ENCODE measurements around the gene MAML3. TPM values are rescaled to one million over a fixed set of nuclear protein-coding genes. Genes with fewer than 3 reads are reported as not detected.

MAML3 gene
- total RNA-seq, 4 donors from 2014 or later = 21.2 to 28.4 (median 22.1) TPM

GRCh38 chr4:139890816-139891215 is 263.2 kb downstream of the MAML3 start:
- DNase-seq (ENCODE audit: low spot score in 2 of 2) = no peak
- intact Hi-C loops (cut with DNase I; ENCODE audit: low total_unique reads) = no loop called here
- no peak for TF ChIP-seq POLR2A (IDR thresholded peaks at IDR 0.05)
- no peak for TF ChIP-seq CTCF (IDR thresholded peaks at IDR 0.05)
- no peak overlapping the region for H3K4me3 ChIP-seq (ENCODE audit: low read depth, poor library complexity, severe bottlenecking)
- WGBS, 2 donors = 82 to 89% methylated on average over 8 of the region's 8 CpGs

GRCh38 chr4:139889901-139890300 is 264.1 kb downstream of the MAML3 start:
- no peak for DNase-seq (ENCODE audit: low spot score in 2 of 2)
- WGBS, 2 donors = 57 to 74% methylated on average over 6 of the region's 6 CpGs
- no peak overlapping the region for H3K4me3 ChIP-seq (ENCODE audit: low read depth, poor library complexity, severe bottlenecking)
- TF ChIP-seq CTCF (IDR thresholded peaks at IDR 0.05) (no peak), POLR2A (IDR thresholded peaks at IDR 0.05) (no peak)
- intact Hi-C loops (cut with DNase I; ENCODE audit: low total_unique reads) = no loop called here

GRCh38 chr4:139889264-139889663 is 264.7 kb downstream of the MAML3 start:
- intact Hi-C loops (cut with DNase I; ENCODE audit: low total_unique reads) = no loop called here
- no peak for DNase-seq (ENCODE audit: low spot score in 2 of 2)
- WGBS, 2 donors = 50 to 53% methylated on average over 8 of the region's 8 CpGs
- no peak overlapping the region for H3K4me3 ChIP-seq (ENCODE audit: low read depth, poor library complexity, severe bottlenecking)
- TF ChIP-seq CTCF (IDR thresholded peaks at IDR 0.05) = no peak
- no peak for TF ChIP-seq POLR2A (IDR thresholded peaks at IDR 0.05)

GRCh38 chr4:139887962-139888735 is 265.8 kb downstream of the MAML3 start:
- 53 to 60% methylated on average over 6 of the region's 6 CpGs for WGBS, 2 donors
- intact Hi-C loops (cut with DNase I; ENCODE audit: low total_unique reads) = no loop called here
- no peak for TF ChIP-seq POLR2A (IDR thresholded peaks at IDR 0.05)
- no peak for TF ChIP-seq CTCF (IDR thresholded peaks at IDR 0.05)
- peak in 1 of 2 donors; percentile 48 for DNase-seq (ENCODE audit: low spot score in 2 of 2)
- H3K4me3 ChIP-seq (ENCODE audit: low read depth, poor library complexity, severe bottlenecking) = no peak overlapping the region

- WGBS, 2 donors = 22 to 28% methylated on average over 4 of the region's 4 CpGs
- DNase-seq (ENCODE audit: low spot score in 2 of 2) = no peak
- H3K4me3 ChIP-seq (ENCODE audit: low read depth, poor library complexity, severe bottlenecking) = no peak overlapping the region
- intact Hi-C loops (cut with DNase I; ENCODE audit: low total_unique reads) = no loop called here
- TF ChIP-seq CTCF (IDR thresholded peaks at IDR 0.05) (no peak), POLR2A (IDR thresholded peaks at IDR 0.05) (no peak)
Observed at GRCh38 chr4:139887376-139887802, 266.6 kb downstream of the MAML3 start.

- no peak for DNase-seq (ENCODE audit: low spot score in 2 of 2)
- TF ChIP-seq POLR2A (IDR thresholded peaks at IDR 0.05) (no peak), CTCF (IDR thresholded peaks at IDR 0.05) (no peak)
- intact Hi-C loops (cut with DNase I; ENCODE audit: low total_unique reads) = no loop called here
- H3K4me3 ChIP-seq (ENCODE audit: low read depth, poor library complexity, severe bottlenecking) = no peak overlapping the region
- WGBS, 2 donors = 30 to 32% methylated on average over 8 of the region's 8 CpGs
Observed at GRCh38 chr4:139886798-139887197, 267.2 kb downstream of the MAML3 start.

All from lower leg skin (tissue), 4 donors.